ENCODE results near the gene PACS1.
A peak's percentile ranks its signal among the peaks of the same experiment; 100 is the strongest.

Gene PACS1

GRCh38 chr11:66289548-66290329 is 219.7 kb downstream of the PACS1 start:
- DNase-seq (ENCODE audit: extremely low read depth, low read depth), result peak; percentile 45
- TF ChIP-seq, protein P1, sequence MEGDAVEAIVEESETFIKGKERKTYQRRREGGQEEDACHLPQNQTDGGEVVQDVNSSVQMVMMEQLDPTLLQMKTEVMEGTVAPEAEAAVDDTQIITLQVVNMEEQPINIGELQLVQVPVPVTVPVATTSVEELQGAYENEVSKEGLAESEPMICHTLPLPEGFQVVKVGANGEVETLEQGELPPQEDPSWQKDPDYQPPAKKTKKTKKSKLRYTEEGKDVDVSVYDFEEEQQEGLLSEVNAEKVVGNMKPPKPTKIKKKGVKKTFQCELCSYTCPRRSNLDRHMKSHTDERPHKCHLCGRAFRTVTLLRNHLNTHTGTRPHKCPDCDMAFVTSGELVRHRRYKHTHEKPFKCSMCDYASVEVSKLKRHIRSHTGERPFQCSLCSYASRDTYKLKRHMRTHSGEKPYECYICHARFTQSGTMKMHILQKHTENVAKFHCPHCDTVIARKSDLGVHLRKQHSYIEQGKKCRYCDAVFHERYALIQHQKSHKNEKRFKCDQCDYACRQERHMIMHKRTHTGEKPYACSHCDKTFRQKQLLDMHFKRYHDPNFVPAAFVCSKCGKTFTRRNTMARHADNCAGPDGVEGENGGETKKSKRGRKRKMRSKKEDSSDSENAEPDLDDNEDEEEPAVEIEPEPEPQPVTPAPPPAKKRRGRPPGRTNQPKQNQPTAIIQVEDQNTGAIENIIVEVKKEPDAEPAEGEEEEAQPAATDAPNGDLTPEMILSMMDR (IDR thresholded peaks at IDR 0.05; ENCODE audit: low read depth, low read length), result no peak

DNA sequence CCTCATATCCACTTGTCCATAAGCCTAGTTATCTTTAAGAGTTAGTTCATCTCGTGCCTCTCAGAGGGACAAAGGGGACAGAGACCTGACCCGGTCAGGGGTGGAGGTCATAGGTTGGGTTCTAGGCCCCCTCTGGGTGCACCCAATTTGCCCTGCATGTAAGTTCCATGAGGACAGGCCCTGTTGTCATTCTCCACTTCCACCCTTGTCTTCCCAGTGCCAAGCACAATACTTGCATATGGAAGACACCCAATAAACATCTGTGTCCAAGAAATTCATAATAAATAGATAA is 220.2 kb downstream of the PACS1 start:
- no peak for DNase-seq (ENCODE audit: extremely low read depth, low read depth)
- TF ChIP-seq, protein P1 (IDR thresholded peaks at IDR 0.05; ENCODE audit: low read depth, low read length), result no peak

DNA sequence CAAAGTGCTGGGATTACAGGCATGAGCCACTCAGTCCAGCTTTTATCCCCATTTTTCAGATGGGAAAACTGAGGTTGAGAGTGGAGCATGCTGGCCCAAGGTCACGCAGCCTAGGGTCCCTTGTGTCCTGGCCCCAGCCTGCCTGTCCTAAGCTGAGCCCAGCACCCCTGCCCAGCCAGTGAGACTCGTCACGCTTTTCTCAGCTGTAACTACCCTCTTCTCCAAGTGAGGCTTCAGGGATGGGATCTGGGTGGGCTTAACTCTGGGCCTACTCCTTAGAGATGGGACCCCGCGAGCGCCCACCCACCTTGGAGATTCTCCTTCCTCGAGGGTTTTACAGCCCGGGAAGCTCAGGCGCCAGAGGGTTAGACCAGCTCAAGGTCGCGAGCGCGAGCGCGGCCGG is 221.2 kb downstream of the PACS1 start:
- TF ChIP-seq, protein P1 (IDR thresholded peaks at IDR 0.05; ENCODE audit: low read depth, low read length), result no peak
- DNase-seq (ENCODE audit: extremely low read depth, low read depth), result no peak

GRCh38 chr11:66291706-66292542 is 221.9 kb downstream of the PACS1 start, which contains the start of gene TMEM151A:
Gene TMEM151A, plus strand, starts transcription at chr11:66291894. Its CDS starts 120 bp downstream, at chr11:66292014.
- DNase-seq (ENCODE audit: extremely low read depth, low read depth), result no peak

DNA sequence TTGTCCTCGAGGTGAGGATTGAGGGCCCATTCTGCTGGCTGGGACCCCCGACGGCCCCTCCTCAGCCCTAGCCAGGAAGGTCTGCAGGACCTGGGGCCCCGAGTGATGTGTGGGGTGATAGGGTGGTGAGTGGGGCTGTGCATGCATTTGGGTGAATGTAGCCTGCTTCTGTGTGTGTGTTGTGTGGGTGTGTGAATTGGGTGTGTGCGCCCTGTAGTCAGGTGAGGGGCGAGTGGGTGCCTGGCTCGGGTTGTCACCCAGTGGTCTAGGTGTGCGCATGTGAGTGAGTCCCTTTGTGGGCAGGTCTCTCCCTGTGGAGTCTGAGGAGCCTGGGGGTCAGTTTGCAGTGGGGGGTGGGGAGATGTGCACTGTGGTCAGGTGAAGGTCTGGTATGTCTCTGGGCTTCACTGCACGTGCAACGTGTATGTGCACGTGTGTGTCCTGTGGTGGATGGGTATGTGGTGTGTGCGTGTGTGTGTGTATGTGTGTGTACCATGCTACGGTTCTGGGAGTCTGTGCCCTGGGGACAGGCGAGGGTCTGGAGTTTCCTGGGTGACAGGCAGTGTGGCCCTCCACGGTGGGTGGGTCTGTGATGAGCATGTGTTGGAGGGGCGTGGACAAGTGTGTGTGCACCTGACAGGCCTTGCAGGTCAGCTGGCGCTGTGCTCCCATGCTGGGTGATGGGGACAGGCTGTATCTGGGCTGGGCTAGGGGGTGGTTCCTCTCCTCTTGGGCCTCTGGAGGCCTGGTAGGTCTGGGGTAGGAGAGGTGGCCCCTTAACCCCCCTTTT is 222.7 kb downstream of the PACS1 start:
- TF ChIP-seq, protein P1 (IDR thresholded peaks at IDR 0.05; ENCODE audit: low read depth, low read length), result no peak
- DNase-seq (ENCODE audit: extremely low read depth, low read depth), result no peak

More at GRCh38 chr11:66291706-66292542, 221.9 kb downstream of the PACS1 start, which contains the start of gene TMEM151A:
- TF ChIP-seq, protein P1 (IDR thresholded peaks at IDR 0.05; ENCODE audit: low read depth, low read length), result no peak

- DNase-seq (ENCODE audit: extremely low read depth, low read depth), result no peak
Measured at GRCh38 chr11:66293352-66293751, 223.3 kb downstream of the PACS1 start.

More at GRCh38 chr11:66293352-66293751, 223.3 kb downstream of the PACS1 start:
- TF ChIP-seq, protein P1 (IDR thresholded peaks at IDR 0.05; ENCODE audit: low read depth, low read length), result no peak
